CD4-positive, alpha-beta T cell treated with Interleukin-6 at 100 ng/mL for 8 hours (primary cell): ENCODE results near the gene ZSWIM4.

ENCODE experiments used
- DNase-seq: peaks from one replicate; pipeline ENCODE4 v3.0.0-alpha.2; 2020; ENCODE audit warnings: mixed read lengths, low spot score

Gene ZSWIM4

DNA sequence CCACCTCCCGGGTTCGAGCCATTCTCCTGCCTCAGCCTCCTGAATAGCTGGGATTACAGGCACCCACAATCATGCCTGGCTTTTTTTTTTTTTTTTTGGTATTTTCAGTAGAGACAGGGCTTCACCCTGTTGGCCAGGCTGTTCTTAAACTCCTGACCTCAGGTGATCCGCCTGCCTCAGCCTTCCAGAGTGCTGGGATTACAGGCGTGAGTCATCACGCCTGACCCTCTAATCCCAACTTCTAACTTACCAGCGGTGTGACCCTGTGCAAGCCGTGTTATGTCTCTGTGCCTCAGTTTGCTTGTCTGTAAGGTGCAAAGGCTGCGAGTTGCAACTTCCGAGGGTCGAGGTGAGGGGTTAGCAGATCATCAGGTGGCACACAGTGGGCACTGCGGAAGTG, 17.3 kb downstream of the ZSWIM4 start:
- no peak for DNase-seq

DNA sequence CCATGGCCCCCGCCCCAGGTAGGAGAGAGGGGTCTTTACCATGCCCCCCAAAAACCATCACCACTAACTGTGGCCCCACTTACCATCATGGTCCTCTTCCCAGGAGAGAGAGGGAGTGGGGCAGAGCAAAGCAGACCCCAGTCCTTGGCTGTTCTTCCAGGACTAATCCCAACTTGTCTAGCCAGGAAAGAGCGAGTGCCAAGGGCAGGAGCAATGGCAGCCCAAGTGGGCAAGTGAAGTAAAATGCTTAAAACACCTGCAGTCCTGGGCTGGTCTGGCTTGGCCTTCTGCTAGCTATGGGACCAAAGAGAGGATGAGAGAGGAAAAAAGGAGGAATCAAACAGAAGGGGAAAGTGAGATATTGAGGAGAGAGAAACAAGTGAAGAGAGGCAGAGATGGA, 17.9 kb downstream of the ZSWIM4 start:
- DNase-seq: no peak

GRCh38 chr19:13814550-13814949, 19.3 kb downstream of the ZSWIM4 start:
- DNase-seq: no peak

GRCh38 chr19:13817018-13817614, 21.9 kb downstream of the ZSWIM4 start:
- no peak for DNase-seq

DNA sequence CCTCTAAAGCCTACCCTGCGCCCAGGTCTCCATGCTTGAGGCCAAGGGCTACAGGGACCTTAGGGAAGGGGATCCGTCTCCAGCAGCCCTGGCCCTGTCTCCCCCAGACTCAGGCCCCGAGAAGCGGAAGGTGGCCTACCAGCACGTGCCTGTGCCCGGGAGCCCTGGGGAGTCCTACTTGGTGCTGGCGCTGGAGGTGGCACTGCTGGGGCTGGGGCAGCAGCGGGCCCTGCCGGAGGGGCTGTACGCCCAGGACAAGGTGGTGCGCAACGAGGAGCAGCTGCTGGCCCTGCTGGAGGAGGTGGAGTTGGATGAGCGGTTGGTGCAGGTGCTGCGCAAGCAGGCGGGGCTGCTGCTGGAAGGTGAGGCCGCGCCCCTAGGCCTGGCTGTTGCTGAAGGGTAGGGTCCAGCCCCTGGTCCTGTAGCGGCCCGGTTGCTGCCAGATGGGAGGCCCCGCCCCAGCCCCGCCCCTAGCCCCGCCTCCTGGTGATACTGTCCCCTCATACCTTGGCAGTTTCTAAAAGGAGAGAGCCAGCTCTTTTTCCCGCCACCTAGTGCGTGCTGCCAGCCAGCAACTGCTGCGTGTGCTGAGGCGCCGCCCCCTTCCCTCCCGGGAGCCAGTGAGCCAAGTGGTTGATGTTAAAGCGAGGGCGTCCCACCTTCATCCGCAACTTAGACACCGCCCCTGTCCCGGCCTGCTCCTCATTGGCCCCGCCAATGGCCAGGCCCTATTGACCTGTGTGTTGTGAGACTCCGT, 22.6 kb downstream of the ZSWIM4 start:
- DNase-seq: peak; percentile 29

DNA sequence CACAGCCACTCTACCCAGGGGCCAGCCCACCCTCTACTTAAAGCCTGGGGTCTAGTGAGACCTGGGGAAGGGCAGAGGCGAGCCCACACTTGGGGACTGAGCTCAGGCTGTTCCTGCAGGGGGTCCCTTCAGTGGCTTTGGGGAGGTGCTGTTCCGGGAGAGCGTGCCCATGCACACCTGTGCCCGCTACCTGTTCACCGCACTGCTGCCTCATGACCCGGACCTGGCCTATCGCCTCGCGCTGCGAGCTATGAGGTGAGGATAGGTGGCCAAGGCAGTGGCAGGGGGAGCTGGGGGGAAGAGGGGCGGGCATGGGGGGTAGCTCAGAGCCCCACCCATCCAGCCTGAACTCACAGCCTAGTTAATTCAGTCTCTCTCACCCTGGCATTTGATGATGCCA, 24.0 kb downstream of the ZSWIM4 start:
- DNase-seq: no peak

DNA sequence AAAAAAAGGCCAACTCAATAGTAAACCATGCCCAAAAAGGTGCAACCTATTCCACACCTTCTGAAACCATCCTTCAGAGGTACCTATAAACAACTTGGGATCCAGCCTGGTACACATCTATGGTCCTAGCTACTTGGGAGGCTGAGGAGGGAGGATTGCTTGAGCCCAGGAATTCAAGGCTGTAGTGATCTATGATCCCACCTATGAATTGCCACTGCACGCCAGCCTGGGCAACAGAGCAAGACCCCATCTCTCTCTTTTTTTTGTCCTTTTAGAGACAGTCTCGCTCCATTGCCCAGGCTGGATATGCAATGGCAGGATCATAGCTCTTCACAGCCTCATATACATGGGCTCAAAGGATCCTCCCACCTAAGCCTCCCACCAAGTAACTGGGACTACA, 26.0 kb downstream of the ZSWIM4 start:
- no peak for DNase-seq

DNA sequence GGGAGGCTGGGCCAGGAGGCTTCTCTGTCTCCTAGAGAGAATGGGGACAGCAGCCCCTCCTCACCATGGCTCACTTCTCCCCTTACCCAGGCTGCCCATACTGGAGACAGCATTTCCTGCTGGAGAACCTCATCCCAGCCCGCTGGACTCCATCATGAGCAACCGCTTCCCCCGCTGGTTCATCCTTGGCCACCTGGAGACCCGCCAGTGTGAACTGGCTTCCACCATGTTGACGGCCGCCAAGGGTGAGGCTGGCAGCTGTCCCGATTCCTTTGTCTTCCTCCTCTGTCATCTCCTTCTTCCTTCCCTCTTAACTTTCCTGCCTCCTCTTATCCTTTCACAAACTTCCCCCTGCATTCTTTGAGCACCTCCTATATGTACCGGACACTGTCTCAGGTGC, 28.0 kb downstream of the ZSWIM4 start:
- no peak for DNase-seq

DNA sequence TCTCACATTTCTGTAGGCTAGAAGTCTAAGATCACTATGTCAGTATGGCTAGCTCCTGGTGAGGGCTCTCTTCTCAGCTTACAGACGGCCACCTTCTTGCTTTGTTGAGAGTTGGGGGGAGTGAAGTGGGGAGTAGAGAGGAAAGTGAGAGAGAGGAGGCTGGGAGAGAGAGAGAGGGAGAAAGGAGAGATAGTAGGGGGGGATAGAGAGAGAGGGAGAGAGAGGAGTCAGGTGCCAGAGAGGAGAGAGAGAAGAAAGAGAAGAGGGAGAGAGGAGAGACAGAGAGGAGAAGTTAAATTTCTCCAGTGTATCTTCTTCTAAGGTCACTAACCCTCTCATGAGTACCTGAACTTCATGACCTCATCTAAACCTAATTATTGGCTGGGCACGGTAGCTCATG, 28.7 kb downstream of the ZSWIM4 start:
- no peak for DNase-seq

DNA sequence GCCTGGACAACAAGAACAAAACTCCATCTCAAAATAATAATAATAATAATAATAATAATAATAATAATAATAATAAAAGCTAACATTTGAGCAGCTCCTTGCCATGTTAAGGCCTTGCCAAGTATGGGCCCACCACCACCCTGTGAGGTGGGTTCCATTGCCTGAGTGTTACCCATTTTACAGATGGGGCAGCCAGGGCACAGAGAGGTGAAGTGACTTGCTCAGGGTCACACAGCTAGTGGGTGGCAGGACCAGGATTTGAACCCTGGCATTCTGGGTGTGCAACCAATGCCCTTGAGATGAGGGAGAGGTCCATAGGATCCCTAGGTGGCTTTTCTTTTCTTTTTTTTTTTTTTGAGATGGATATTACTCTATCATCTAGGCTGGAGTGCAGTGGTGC, 29.5 kb downstream of the ZSWIM4 start:
- no peak for DNase-seq

DNA sequence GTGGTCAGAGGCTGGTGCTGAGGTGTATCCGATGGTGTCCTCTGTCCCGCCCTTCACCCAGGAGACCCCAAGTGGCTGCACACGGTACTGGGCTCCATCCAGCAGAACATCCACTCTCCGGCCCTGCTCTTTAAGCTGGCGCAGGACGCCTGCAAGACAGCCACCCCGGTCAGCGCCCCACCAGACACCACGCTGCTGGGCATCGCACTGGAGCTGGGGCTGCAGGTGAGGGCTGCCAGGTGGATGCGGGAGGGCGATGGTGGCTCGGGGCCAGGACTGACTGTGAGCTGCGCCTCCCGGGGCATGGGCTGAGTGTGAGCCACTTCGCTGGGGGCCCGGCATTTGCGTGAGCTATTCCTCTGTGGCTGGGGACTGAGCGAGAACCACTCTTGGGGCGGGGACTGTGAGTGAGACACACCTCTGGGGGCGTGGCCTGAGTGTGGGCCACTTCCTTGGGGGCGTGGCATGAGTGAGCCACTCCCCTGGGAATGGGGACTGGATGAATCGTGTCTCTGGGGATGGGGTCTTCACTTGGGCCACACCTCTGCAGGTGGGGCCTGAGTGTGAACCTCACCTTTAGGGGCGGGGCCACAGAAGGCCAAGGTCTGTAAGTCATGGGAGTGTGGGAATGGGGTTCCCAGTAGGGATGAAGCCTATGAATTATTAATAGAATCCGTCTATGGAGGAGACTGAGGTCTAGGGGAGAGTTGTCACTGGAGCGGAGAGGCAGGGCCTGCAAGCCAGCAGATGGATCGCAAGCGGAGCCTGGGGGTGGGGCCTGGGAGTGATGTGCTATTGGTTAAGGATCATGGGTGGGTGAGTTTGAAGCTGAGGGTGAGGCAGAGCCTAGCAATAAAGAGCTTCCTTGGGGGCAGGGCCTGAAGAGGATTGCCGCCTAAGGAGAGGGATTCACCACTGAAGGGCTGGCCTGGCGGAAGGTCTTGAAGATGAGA, 30.5 kb downstream of the ZSWIM4 start:
- DNase-seq: no peak

GRCh38 chr19:13826652-13827235, 31.5 kb downstream of the ZSWIM4 start:
- DNase-seq: no peak

DNA sequence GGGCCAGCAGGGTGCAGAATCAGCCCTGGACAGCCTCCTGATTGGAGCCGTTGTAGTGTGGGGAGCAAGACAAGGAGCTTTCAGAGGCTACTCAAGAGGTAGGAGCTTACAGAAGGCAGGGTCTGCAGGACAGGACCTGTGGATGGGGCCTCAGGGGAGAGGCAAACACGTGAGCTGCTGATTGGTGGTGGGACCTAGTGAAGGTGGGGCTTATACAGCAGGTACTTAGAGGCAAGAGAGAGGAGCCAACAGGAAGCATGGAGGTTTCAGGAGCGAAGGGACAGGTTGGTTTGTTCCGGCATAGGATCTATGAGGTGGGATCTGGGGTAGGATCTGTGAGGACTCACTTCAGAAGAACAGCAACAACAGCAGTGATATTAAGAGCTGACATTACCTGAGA, 32.4 kb downstream of the ZSWIM4 start:
- DNase-seq: no peak

- DNase-seq: no peak
Observed at GRCh38 chr19:13830114-13830740, 35.0 kb downstream of the ZSWIM4 start.

GRCh38 chr19:13830741-13831536, 35.7 kb downstream of the ZSWIM4 start:
- DNase-seq: no peak

- no peak for DNase-seq
Observed at GRCh38 chr19:13831537-13832467, 36.6 kb downstream of the ZSWIM4 start.

- peak; percentile 86 for DNase-seq
Observed at GRCh38 chr19:13833330-13834243, 38.3 kb downstream of the ZSWIM4 start.

DNA sequence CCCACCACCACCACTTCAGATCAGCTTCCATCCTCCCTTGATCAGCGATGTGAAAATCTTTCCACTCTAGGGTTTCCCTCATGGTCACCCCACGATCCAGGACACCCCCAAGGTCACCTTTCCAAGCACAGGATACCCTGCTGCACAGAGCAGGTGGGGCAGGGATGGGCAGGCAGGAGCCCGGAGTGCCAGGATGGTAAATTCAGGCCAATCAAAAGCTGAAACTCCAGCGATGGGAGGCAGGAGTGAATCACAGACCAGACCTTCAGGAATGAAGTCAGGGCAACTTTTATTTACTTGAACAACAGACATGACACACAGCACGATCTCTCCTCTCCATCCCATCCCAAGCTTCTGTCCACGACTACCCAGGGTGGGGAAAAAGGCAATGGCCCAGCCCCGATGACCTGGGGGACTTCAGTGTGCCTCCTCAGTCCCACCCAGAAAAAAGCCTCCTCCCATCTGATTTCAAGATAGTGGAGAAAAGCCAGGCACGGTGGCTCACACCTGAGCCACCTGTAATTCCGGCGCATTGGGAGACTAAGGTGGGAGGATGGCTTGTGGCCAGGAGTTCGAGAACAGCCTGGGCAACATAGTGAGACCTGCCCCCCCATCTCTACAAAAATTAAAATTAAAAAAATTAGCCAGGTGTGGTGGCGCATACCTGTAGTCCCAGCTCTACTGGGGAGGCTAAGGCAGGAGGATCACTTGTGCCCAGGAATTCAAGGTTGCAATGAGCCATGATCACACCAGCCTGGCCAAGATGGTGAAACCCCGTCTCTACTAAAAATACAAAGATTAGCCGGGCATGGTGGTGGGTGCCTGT, 39.2 kb downstream of the ZSWIM4 start:
- no peak for DNase-seq
